ENCODE measurements around the gene CYP4V2.

DNA sequence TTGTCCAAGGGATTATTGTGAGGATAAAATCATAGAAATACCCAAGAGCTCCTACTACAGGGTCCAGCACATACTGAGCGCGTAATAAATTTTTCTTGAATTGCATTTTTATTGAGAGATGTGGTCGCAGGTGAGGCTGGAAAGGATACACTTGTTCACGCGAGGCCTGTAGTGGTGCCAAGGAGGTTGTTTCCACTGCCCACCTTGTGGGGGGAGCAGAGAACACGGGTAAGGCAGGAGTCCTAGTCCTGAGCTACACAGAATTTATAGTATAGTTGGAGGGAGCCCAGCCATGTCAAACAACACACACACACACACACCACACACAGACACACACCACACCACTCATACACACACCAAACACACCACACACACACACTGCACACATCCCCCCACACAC, 31.8 kb upstream of the CYP4V2 start:
- TF ChIP-seq, protein P1, sequence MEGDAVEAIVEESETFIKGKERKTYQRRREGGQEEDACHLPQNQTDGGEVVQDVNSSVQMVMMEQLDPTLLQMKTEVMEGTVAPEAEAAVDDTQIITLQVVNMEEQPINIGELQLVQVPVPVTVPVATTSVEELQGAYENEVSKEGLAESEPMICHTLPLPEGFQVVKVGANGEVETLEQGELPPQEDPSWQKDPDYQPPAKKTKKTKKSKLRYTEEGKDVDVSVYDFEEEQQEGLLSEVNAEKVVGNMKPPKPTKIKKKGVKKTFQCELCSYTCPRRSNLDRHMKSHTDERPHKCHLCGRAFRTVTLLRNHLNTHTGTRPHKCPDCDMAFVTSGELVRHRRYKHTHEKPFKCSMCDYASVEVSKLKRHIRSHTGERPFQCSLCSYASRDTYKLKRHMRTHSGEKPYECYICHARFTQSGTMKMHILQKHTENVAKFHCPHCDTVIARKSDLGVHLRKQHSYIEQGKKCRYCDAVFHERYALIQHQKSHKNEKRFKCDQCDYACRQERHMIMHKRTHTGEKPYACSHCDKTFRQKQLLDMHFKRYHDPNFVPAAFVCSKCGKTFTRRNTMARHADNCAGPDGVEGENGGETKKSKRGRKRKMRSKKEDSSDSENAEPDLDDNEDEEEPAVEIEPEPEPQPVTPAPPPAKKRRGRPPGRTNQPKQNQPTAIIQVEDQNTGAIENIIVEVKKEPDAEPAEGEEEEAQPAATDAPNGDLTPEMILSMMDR (IDR thresholded peaks at IDR 0.05): no peak
- no peak for TF ChIP-seq POLR2A (IDR thresholded peaks at IDR 0.05)

All from transverse colon (tissue), 3 donors.